Mucosa of rectum (tissue), 2 donors: Measurements from ENCODE around the gene TLK1.

Experiments
- H3K27ac ChIP-seq, 2 donors: one replicate each; pipeline ENCODE4 v1.7.0; 2013; ENCODE audit warnings: inconsistent platforms in 2 of 2, low read depth in 2 of 2, low read length in 2 of 2
- H3K27me3 ChIP-seq, 2 donors: one replicate each; pipeline ENCODE4 v1.7.0; 2013; ENCODE audit warnings: low read length in 2 of 2; ENCODE audit not compliant: control insufficient read depth in 2 of 2, insufficient read depth in 2 of 2
- H3K36me3 ChIP-seq, 2 donors: one replicate each; pipeline ENCODE4 v1.7.0; 2013; ENCODE audit warnings: low read length in 2 of 2; ENCODE audit not compliant: control insufficient read depth in 2 of 2, insufficient read depth in 2 of 2
- H3K4me1 ChIP-seq, 2 donors: one replicate each; pipeline ENCODE4 v1.7.0; 2013; ENCODE audit warnings: low read length in 2 of 2, mild to moderate bottlenecking in 1 of 2; ENCODE audit not compliant: control insufficient read depth in 2 of 2, insufficient read depth in 2 of 2
- H3K4me3 ChIP-seq, 2 donors: one replicate each; pipeline ENCODE4 v1.7.0; 2013; ENCODE audit warnings: low read length in 2 of 2
- H3K9ac ChIP-seq, 2 donors: one replicate each; pipeline ENCODE4 v1.7.0; 2013; ENCODE audit warnings: low read length in 2 of 2, low read depth in 1 of 2, mild to moderate bottlenecking in 1 of 2
- H3K9me3 ChIP-seq, 2 donors: one replicate each; pipeline ENCODE4 v1.7.0; 2013; ENCODE audit warnings: low read length in 2 of 2; ENCODE audit not compliant: control insufficient read depth in 2 of 2
- donor health status: healthy.
- donor health status: Normal muscosa, but diverticular disease.

TLK1 gene

DNA sequence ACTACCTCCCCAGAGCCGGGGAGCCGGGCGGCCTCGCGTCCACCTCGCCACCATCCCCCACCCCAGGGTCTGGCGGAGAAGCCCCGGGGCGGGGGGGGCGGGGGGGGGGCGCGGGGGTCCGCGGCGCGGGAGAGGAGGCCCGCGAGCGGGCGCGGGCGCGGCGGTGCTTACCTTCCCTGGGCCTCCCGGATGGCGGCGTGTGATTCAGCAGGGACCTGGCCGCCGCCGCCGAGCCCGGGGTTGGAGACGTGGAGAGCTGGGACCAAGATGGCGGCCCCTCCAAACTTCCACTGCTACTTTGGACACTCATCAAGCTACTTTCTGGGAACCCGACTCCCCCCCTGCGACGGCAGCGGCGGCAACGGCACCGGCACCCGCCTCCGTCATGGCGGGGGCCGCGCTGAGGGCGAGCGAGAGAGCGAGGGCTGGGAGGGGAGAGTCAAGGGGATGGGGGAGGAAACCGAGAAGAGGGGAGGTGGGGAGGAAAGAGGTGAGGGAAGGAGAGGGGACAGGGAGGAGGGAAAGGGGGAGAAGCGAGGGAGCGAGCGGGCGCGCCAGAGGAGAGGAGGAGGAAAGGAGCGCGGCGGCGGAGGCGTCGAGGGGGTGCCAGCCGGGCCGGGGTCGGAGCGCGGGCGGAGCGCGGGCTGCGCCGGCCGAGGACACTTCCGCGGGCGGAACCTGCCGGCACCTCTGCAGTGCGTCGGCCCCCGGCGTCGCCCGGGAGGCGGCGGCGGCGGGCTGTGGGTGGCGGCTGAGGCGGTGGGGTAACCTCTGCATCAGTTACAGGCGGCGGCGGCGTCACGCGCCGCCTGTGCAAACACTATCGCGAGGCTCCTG is at the start of gene TLK1:
TLK1 (minus strand) TSS at position 775 of the 837 bp plus-strand sequence; CDS start at position 310, 465 bp downstream.
- Histone ChIP-seq H3K27ac (peak within 1 kb of the TSS; percentile 98), H3K4me1 (peaks cover 8 to 12% of the 10 kb centered on the region in 2 donors), H3K4me3 (peak within 1 kb of the TSS; percentile 86 to 97), H3K9me3 (no peaks in the 10 kb centered on the region), H3K36me3 (no peaks in the 10 kb centered on the region), H3K27me3 (no peaks in the 10 kb centered on the region), H3K9ac (peak within 1 kb of the TSS; percentile 80 to 90)

DNA sequence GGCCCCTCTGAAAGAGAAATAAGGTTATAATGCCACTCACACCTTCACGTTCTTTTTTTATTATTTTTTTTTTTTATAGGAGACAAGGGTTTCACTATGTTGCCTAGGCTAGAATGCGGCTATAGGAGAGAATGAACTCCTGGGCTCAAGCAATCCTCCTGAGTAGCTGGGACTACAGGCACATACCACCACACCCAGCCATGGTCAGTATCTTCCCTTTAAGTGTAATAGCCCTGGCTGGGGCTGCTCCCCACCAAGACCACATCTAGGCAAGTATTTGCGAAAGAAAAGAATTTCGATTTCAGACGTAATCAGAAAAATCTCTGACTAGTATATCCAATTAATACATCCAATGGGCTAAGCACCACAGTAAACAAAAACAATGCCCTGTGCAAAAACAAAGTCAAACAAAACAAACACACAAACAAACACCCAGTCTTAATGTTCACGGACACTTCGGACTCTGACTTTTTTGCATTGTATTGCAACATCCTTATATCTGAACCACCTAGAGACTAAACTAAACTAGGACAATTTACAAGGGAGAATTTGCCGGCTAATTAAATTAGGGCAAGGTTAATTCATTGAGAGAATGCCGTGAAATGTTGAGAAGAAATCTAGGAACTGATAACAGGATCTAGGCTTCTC is 49.6 kb upstream of the TLK1 start:
- no peaks in the 10 kb centered on the region for H3K9me3 ChIP-seq
- no peaks in the 10 kb centered on the region for H3K27me3 ChIP-seq
- H3K4me3 ChIP-seq, result no peak overlapping the region
- no peaks in the 10 kb centered on the region for H3K36me3 ChIP-seq
- no peak overlapping the region for H3K27ac ChIP-seq
- H3K4me1 ChIP-seq, result no peaks in the 10 kb centered on the region
- no peak overlapping the region for H3K9ac ChIP-seq

DNA sequence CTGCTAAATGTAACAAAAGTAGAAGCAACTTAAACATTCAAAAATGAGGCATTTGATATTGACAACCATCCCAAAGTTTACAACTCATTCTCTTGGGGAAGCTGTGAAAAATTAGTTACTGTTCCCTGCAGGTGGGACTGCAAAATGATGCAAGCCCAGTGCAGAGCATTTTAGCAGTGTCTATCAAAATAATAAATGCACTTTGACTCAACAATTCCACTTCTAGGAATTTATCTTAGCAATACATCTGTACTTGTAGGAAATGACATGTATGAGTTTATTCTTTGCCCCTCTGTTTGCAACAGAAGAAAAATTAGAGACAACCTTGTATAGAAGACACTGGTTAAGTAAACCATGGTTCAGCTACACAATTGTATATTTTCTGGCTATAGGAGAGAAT is 48.0 kb upstream of the TLK1 start:
- Histone ChIP-seq H3K27me3 (no peaks in the 10 kb centered on the region), H3K9ac (no peak overlapping the region), H3K36me3 (no peaks in the 10 kb centered on the region), H3K4me1 (no peaks in the 10 kb centered on the region), H3K9me3 (no peaks in the 10 kb centered on the region), H3K4me3 (no peak overlapping the region), H3K27ac (no peak overlapping the region)

DNA sequence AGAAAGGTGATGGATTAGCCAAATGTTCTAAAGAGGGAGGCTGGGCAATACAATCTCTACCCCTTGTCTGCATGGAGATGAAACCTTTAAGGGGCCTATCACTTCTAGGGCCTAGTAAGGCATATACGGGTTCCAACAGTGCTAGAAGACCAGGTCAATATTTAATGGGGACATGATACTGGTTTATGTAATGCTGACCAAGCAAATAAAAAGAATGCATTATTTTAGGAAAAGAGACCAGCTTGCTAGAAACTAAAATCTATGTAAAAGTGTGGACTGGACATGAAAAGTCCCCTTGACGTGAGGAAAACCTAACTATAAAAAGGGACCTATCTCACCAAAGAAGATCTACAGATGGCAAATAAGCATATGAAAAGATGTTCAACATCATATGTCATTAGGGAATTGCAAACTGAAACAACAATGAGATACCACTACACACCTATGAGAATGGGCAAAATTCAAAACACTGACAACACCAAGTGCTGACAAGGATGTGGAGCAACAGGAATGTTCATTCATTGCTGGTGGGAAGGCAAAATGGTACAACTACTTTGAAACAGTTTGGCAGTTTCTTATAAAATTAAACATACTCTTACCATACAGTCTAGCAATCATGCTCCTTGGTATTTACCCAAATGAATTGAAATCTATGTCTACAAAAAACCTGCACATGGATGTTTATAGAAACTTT is 45.9 kb upstream of the TLK1 start:
- Histone ChIP-seq H3K27me3 (no peaks in the 10 kb centered on the region), H3K27ac (no peak overlapping the region), H3K9me3 (no peaks in the 10 kb centered on the region), H3K4me1 (no peaks in the 10 kb centered on the region), H3K4me3 (no peak overlapping the region), H3K9ac (no peak overlapping the region), H3K36me3 (no peaks in the 10 kb centered on the region)

DNA sequence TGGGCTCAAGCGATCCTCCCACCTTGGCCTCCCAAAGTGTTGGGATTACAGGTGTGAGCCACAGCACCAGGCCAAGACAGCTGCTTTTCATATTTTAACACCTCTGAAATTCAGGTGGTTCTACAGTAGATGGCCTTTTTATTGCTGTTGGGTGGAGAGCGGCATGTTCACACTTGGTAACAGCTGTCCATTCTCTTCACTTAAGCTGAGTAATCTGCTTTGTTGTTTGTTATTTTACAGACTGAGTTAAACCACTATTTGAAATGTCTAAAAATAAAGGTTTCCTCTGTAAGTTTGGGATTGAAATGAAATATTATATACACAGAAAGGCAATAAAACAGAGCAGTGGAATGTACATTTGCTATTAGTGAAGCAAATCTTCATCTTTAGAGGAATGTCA is 44.9 kb upstream of the TLK1 start:
- no peak overlapping the region for H3K27ac ChIP-seq
- H3K9me3 ChIP-seq, result no peaks in the 10 kb centered on the region
- no peak overlapping the region for H3K4me3 ChIP-seq
- no peaks in the 10 kb centered on the region for H3K36me3 ChIP-seq
- no peaks in the 10 kb centered on the region for H3K27me3 ChIP-seq
- no peak overlapping the region for H3K9ac ChIP-seq
- H3K4me1 ChIP-seq, result no peaks in the 10 kb centered on the region

DNA sequence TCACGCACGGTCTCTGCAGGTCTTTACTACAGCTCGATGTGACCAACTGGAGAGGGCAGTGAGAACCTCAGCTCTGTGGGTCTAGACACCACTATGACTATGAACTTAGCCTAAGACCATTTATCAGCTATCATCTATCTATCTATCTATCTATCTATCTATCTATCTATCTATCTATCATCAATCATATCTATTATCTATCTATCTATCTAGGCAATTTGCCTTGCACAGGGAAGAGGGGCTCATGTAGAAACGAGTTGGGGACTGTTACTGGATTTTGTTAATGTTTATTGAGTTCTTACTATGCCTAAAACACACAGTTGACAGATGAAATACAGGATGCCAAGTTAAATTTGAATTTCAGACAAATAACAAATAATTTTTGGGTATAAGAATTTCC is 41.1 kb upstream of the TLK1 start:
- H3K4me3 ChIP-seq, result no peak overlapping the region
- H3K9ac ChIP-seq, result no peak overlapping the region
- H3K27ac ChIP-seq, result no peak overlapping the region
- no peaks in the 10 kb centered on the region for H3K4me1 ChIP-seq
- no peaks in the 10 kb centered on the region for H3K9me3 ChIP-seq
- H3K27me3 ChIP-seq, result no peaks in the 10 kb centered on the region
- no peaks in the 10 kb centered on the region for H3K36me3 ChIP-seq

DNA sequence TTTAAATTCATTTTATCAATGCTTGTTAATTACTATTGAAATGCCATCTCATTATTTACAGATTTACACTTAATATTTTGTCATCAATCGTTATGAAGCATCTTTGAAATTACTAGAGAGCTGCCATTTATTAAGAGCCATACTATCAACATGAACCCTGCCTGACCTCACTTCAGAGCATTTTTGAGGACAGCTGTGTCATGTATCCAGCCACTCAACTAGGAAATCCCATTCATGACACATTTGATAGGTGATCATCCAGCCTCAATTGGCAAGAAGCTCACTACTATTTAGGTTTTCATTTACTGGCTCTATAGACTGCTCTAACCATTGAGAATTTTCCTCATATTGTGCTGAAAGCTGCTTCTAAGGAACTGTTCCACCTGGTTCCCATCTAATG is 40.6 kb upstream of the TLK1 start:
- no peak overlapping the region for H3K4me3 ChIP-seq
- H3K9me3 ChIP-seq, result no peaks in the 10 kb centered on the region

DNA sequence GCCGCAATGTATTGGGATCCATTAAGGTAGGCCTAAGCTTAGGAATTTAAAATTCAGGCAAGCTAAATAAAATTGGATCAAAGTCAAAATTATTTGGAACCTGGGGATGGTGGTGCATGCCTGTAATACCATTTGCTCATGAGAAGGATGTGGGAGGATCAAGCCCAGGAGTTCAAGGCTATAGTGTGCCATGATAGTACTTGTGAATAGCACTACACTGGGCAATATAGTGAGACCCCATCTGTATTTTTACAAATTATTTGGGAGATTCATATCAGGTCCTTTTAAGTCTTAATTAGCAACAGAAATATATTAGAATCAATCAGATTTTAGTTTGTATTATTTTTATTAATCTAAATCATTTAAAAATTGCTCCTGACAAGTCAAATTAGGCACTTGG is 39.8 kb upstream of the TLK1 start:
- Histone ChIP-seq H3K9ac (no peak overlapping the region), H3K27me3 (no peaks in the 10 kb centered on the region), H3K4me1 (no peaks in the 10 kb centered on the region), H3K36me3 (no peaks in the 10 kb centered on the region), H3K4me3 (no peak overlapping the region), H3K27ac (no peak overlapping the region), H3K9me3 (no peaks in the 10 kb centered on the region)

More for the DNA sequence above, 40.6 kb upstream of the TLK1 start:
- Histone ChIP-seq H3K27ac (no peak overlapping the region), H3K27me3 (no peaks in the 10 kb centered on the region), H3K4me1 (no peaks in the 10 kb centered on the region), H3K9ac (no peak overlapping the region), H3K36me3 (no peaks in the 10 kb centered on the region)

DNA sequence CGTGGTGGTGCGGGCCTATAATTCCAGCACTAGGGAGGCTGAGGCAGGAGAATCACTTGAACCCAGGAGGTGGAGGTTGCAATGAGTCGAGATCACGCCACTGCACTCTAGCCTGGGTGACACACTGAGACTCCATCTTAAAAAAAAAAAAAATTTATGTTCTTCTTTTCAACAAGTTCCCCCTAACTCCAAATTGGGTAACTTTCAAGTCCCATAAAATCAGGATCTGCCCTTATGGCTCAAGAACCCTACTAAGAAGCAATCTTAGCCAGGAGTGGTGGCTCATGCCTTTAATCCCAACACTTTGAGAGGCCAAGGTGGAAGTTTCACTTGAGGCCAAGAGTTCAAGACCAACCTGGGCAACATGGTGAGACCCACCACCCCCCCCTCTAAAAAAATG is 30.3 kb upstream of the TLK1 start:
- Histone ChIP-seq H3K27me3 (no peaks in the 10 kb centered on the region), H3K9me3 (no peaks in the 10 kb centered on the region), H3K4me1 (no peaks in the 10 kb centered on the region), H3K27ac (no peak overlapping the region), H3K36me3 (no peaks in the 10 kb centered on the region), H3K9ac (no peak overlapping the region), H3K4me3 (no peak overlapping the region)

DNA sequence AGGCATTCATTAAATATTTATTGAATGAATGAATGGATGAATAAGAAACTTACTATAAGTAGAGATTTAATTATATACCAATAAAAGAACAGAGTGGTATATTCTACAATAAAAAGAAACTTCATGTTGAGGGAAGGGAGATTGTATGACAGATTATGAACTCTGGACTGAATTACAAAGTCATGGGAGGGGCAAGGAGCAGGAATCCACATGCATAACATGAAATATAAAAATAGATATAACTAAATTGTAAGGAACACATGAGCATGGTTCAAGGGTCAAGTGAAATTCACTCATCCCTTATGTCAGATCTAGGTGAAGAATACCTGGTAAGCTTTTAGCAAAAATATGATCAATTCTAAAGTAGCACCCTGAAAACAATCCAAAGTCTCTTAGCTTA is 27.1 kb upstream of the TLK1 start:
- Histone ChIP-seq H3K36me3 (no peaks in the 10 kb centered on the region), H3K9ac (no peak overlapping the region), H3K27ac (no peak overlapping the region), H3K9me3 (no peaks in the 10 kb centered on the region), H3K4me3 (no peak overlapping the region), H3K27me3 (no peaks in the 10 kb centered on the region), H3K4me1 (no peaks in the 10 kb centered on the region)
